Neural progenitor cell (in vitro differentiated cells): ENCODE measurements around the gene TMEM178B. TPM values are rescaled to one million over a fixed set of nuclear protein-coding genes. Genes with fewer than 3 reads are reported as not detected.

ENCODE experiments used
- DNase-seq: peaks from one replicate; pipeline ENCODE4 v3.0.0-alpha.2; 2016; ENCODE audit warnings: low spot score
- H2AFZ ChIP-seq: fragments of 200-600 bp; sonication (generic); replicated peaks from 2 replicates; pipeline ENCODE4 v1.6.1; 2016; ENCODE audit warnings: antibody characterized with exemption
- H3F3A ChIP-seq: fragments of 200-600 bp; sonication (generic); 2 replicates; pipeline ENCODE4 v1.6.1; 2016; ENCODE audit warnings: antibody characterized with exemption, low read depth
- H3K27ac ChIP-seq: fragments of 200-600 bp; sonication (generic); 2 replicates; pipeline ENCODE4 v1.5.1; 2016; ENCODE audit warnings: mild to moderate bottlenecking
- H3K27me3 ChIP-seq: fragments of 200-600 bp; sonication (generic); 2 replicates; pipeline ENCODE4 v1.6.1; 2016; ENCODE audit warnings: mild to moderate bottlenecking, moderate library complexity
- H3K36me3 ChIP-seq: fragments of 200-600 bp; sonication (generic); 2 replicates; pipeline ENCODE4 v1.5.1; 2016
- H3K4me1 ChIP-seq: fragments of 200-600 bp; sonication (generic); 2 replicates; pipeline ENCODE4 v1.6.1; 2016; ENCODE audit warnings: mixed run types
- H3K4me2 ChIP-seq: fragments of 200-600 bp; sonication (generic); 2 replicates; pipeline ENCODE4 v1.6.1; 2016
- H3K4me3 ChIP-seq: fragments of 200-600 bp; sonication (generic); 2 replicates; pipeline ENCODE4 v1.5.1; 2016
- H3K79me2 ChIP-seq: fragments of 200-600 bp; sonication (generic); 2 replicates; pipeline ENCODE4 v1.6.1; 2016; ENCODE audit warnings: low read depth
- H3K9ac ChIP-seq: fragments of 200-600 bp; sonication (generic); 2 replicates; pipeline ENCODE4 v1.6.1; 2016
- H3K9me3 ChIP-seq: fragments of 200-600 bp; sonication (generic); 2 replicates; pipeline ENCODE4 v1.5.1; 2016; ENCODE audit warnings: low read depth
- H4K20me1 ChIP-seq: fragments of 200-600 bp; sonication (generic); 2 replicates; pipeline ENCODE4 v1.6.1; 2016; ENCODE audit warnings: low read depth
- H3K27ac Mint-ChIP-seq: 3 replicates; pipeline ENCODE4 v1.8.0; 2021; ENCODE audit warnings: mixed read lengths
- H3K27me3 Mint-ChIP-seq: 2 replicates; pipeline ENCODE4 v1.8.0; 2022; ENCODE audit warnings: low read depth, mild to moderate bottlenecking, inconsistent platforms, moderate library complexity, mixed read lengths; ENCODE audit not compliant: insufficient read depth
- H3K36me3 Mint-ChIP-seq: 3 replicates; pipeline ENCODE4 v1.8.0; 2021; ENCODE audit warnings: mixed read lengths
- H3K4me1 Mint-ChIP-seq: 3 replicates; pipeline ENCODE4 v1.8.0; 2021; ENCODE audit warnings: mixed read lengths
- H3K4me3 Mint-ChIP-seq: 3 replicates; pipeline ENCODE4 v1.8.0; 2021; ENCODE audit warnings: mild to moderate bottlenecking, moderate library complexity, mixed read lengths
- H3K9me3 Mint-ChIP-seq: 3 replicates; pipeline ENCODE4 v1.8.0; 2020; ENCODE audit warnings: mixed read lengths
- EZH2 ChIP-seq: fragments of 200-600 bp; sonication (generic); IDR thresholded peaks from 2 replicates; pipeline ENCODE4 v1.6.1; 2017; ENCODE audit warnings: antibody characterized with exemption, mild to moderate bottlenecking, moderate library complexity
- EZH2phosphoT487 ChIP-seq: fragments of 200-600 bp; sonication (generic); IDR thresholded peaks from 2 replicates; pipeline ENCODE4 v1.6.1; 2017; ENCODE audit warnings: antibody characterized with exemption
- total RNA-seq: library from RNA; depleted of rRNA; stranded (reverse); fragments of >200 nt; gene quantifications from 2 replicates; pipeline ENCODE4 v1.2.3, GENCODE V29; 2015; ENCODE audit warnings: low replicate concordance
- TF ChIP-seq, protein P1 (sequence below): fragments of 200-600 bp; sonication (generic); IDR thresholded peaks from 2 replicates; pipeline ENCODE4 v1.5.1; 2017; ENCODE audit warnings: antibody characterized with exemption, mild to moderate bottlenecking

Gene TMEM178B
- total RNA-seq, 1 donor from 2014 or later = 2.9 TPM

DNA sequence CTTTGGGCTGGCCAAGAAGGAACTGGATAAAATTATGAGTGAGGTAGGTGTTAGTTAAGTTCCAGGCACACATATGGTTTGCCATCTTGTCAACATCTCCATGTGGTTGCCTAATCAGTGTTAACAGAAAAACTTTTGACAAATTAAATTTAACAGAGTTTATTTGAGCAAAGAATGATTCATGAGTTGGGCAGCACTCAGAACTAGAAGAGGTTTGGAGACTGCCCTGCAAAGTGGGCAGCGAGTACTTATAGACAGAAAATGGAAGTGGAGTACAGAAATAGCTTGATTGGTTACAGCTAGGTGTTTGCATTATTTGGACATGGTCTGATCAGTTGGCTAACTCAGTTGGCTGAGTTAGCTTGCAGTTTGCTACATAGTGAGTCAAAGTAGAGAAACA lies 439.9 kb downstream of the TMEM178B start:
- no peak for TF ChIP-seq EZH2
- TF ChIP-seq, protein P1, sequence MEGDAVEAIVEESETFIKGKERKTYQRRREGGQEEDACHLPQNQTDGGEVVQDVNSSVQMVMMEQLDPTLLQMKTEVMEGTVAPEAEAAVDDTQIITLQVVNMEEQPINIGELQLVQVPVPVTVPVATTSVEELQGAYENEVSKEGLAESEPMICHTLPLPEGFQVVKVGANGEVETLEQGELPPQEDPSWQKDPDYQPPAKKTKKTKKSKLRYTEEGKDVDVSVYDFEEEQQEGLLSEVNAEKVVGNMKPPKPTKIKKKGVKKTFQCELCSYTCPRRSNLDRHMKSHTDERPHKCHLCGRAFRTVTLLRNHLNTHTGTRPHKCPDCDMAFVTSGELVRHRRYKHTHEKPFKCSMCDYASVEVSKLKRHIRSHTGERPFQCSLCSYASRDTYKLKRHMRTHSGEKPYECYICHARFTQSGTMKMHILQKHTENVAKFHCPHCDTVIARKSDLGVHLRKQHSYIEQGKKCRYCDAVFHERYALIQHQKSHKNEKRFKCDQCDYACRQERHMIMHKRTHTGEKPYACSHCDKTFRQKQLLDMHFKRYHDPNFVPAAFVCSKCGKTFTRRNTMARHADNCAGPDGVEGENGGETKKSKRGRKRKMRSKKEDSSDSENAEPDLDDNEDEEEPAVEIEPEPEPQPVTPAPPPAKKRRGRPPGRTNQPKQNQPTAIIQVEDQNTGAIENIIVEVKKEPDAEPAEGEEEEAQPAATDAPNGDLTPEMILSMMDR = no peak
- TF ChIP-seq EZH2phosphoT487 = no peak
- H3K79me2 ChIP-seq = no peaks in the 10 kb centered on the region
- H4K20me1 ChIP-seq = no peaks in the 10 kb centered on the region
- peaks cover 5% of the 10 kb centered on the region for H3K4me1 ChIP-seq
- no peak overlapping the region for H2AFZ ChIP-seq
- H3K9ac ChIP-seq = no peak overlapping the region
- no peaks in the 10 kb centered on the region for H3K9me3 ChIP-seq
- H3K4me3 ChIP-seq = no peak overlapping the region
- H3K36me3 ChIP-seq = no peaks in the 10 kb centered on the region
- H3K27me3 Mint-ChIP-seq = no peaks in the 10 kb centered on the region
- peaks cover 22% of the 10 kb centered on the region for H3K27me3 ChIP-seq
- H3K9me3 Mint-ChIP-seq = peaks cover 5% of the 10 kb centered on the region
- H3K4me2 ChIP-seq = no peak overlapping the region
- H3F3A ChIP-seq = no peaks in the 10 kb centered on the region
- H3K4me1 Mint-ChIP-seq = peaks cover 10% of the 10 kb centered on the region
- H3K36me3 Mint-ChIP-seq = no peaks in the 10 kb centered on the region
- H3K27ac Mint-ChIP-seq = no peak overlapping the region
- no peak for DNase-seq
- no peak overlapping the region for H3K27ac ChIP-seq
- no peak overlapping the region for H3K4me3 Mint-ChIP-seq

DNA sequence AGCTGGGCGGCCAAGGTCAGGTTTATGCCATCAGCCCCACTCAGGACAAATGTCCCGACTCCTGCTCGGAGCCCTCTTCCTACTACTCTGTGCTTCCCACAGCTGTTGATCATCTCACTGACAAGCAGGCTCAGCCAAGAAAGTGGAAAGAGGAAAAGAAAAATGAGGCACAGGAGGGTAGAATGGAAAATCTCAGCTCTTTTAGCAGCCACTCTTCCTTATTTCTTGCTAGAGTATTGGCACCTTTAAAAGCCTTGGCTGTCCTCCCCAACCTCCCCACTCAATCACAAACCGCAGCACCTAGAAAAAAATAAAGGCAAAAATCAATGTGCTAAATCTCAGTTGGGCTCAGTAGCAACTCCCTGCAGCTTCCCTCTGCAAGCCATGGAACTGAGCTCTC lies 442.1 kb downstream of the TMEM178B start:
- Mint-ChIP-seq H3K4me3 (no peak overlapping the region), H3K9me3 (peaks cover 3% of the 10 kb centered on the region), H3K27ac (no peak overlapping the region), H3K4me1 (peaks cover 8% of the 10 kb centered on the region), H3K27me3 (no peaks in the 10 kb centered on the region), H3K36me3 (no peaks in the 10 kb centered on the region)
- no peaks in the 10 kb centered on the region for H3K36me3 ChIP-seq
- peaks cover 5% of the 10 kb centered on the region for H3K4me1 ChIP-seq
- peaks cover 19% of the 10 kb centered on the region for H3K27me3 ChIP-seq
- H4K20me1 ChIP-seq = no peaks in the 10 kb centered on the region
- no peaks in the 10 kb centered on the region for H3K9me3 ChIP-seq
- H3K9ac ChIP-seq = no peak overlapping the region
- H3K4me3 ChIP-seq = no peak overlapping the region
- no peak for DNase-seq
- no peak overlapping the region for H3K4me2 ChIP-seq
- no peaks in the 10 kb centered on the region for H3K79me2 ChIP-seq
- TF ChIP-seq EZH2phosphoT487 (no peak), EZH2 (no peak)
- TF ChIP-seq, protein P1 = no peak
- H2AFZ ChIP-seq = no peak overlapping the region
- H3K27ac ChIP-seq = no peak overlapping the region
- H3F3A ChIP-seq = no peaks in the 10 kb centered on the region

GRCh38 chr7:141519623-141520022 lies 445.8 kb downstream of the TMEM178B start:
- no peak for DNase-seq
- no peak overlapping the region for H3K27ac Mint-ChIP-seq
- Histone ChIP-seq H4K20me1 (no peaks in the 10 kb centered on the region), H2AFZ (no peak overlapping the region), H3K27me3 (no peaks in the 10 kb centered on the region), H3K27ac (no peak overlapping the region), H3K79me2 (no peaks in the 10 kb centered on the region), H3K9ac (no peak overlapping the region), H3K4me2 (no peak overlapping the region), H3K9me3 (no peaks in the 10 kb centered on the region), H3K4me1 (no peaks in the 10 kb centered on the region), H3K36me3 (no peaks in the 10 kb centered on the region), H3F3A (no peaks in the 10 kb centered on the region), H3K4me3 (no peak overlapping the region)
- no peaks in the 10 kb centered on the region for H3K36me3 Mint-ChIP-seq
- no peak overlapping the region for H3K4me3 Mint-ChIP-seq
- no peaks in the 10 kb centered on the region for H3K9me3 Mint-ChIP-seq
- no peaks in the 10 kb centered on the region for H3K4me1 Mint-ChIP-seq
- no peaks in the 10 kb centered on the region for H3K27me3 Mint-ChIP-seq
- TF ChIP-seq EZH2phosphoT487 (no peak), EZH2 (no peak)
- TF ChIP-seq, protein P1 = no peak
